ENCODE results near the gene IER3.
A peak's percentile ranks its signal among the peaks of the same experiment; 100 is the strongest.
"Not testable (repeated sequence)": the region's sequence is repeated elsewhere in the genome, so short reads cannot be mapped to it uniquely, and the experiment has no call there.

Gene IER3

DNA sequence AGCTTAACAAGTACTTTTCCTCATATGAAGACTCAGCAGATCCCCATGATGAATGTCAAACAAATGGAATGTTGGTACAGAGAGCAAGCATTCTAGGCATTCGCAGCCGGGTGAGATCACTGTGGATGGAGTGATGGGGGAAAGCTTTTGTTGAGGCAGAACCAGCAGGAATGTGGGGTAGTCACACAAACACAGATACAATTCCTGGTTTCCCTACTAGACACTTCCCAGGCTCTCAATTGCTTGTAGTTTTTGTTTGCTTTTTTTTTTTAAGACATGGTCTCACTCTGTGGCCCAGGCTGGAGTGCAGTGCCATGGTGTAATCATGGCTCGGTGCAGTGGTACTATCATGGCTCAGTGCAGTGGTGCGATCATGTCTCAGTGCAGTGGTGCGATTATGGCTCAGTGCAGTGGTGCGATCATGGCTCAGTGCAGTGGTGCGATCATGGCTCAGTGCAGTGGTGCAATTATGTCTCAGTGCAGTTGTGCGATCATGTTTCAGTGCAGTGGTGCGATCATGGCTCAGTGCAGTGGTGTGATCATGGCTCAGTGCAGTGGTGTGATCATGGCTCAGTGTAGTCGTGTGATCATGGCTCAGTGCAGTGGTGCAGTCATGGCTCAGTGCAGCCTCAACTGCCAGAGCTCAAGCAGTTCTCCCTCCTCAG, 15.4 kb upstream of the IER3 start:
- H3K27ac ChIP-seq, result no peak overlapping the region
- TF ChIP-seq, protein P1, sequence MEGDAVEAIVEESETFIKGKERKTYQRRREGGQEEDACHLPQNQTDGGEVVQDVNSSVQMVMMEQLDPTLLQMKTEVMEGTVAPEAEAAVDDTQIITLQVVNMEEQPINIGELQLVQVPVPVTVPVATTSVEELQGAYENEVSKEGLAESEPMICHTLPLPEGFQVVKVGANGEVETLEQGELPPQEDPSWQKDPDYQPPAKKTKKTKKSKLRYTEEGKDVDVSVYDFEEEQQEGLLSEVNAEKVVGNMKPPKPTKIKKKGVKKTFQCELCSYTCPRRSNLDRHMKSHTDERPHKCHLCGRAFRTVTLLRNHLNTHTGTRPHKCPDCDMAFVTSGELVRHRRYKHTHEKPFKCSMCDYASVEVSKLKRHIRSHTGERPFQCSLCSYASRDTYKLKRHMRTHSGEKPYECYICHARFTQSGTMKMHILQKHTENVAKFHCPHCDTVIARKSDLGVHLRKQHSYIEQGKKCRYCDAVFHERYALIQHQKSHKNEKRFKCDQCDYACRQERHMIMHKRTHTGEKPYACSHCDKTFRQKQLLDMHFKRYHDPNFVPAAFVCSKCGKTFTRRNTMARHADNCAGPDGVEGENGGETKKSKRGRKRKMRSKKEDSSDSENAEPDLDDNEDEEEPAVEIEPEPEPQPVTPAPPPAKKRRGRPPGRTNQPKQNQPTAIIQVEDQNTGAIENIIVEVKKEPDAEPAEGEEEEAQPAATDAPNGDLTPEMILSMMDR (conservative IDR thresholded peaks at IDR 0.05), result no peak

DNA sequence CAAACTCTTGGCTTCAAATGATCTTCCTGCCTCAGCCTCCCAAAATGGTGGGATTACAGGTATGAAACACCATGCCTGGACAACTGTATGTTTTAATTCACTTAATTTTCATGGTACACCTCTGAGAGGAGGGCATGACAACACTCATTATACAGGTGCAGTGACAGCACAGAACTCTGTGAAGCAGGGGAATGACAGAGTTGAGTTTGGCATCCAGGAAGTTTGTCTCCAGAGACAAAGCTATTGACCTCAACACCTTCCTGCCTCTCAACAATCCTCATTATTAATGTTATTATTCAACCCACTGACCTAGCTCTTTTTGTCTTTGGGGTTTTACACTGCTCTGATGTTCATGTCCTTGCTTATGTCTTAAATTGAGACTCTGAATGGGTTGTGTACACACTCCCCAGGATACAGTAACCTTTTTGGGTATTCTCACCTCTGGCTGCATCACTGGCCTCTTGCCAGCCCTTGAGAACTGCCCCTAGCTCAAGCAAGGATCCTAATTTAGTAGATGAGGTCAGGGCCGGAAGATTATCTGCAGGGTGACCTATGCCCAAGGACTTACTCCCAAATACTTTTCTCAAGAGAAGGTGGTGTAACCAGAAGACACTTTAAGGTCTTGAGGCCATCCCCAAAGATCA, 13.0 kb upstream of the IER3 start:
- TF ChIP-seq, protein P1 (conservative IDR thresholded peaks at IDR 0.05), result no peak
- no peak overlapping the region for H3K27ac ChIP-seq

DNA sequence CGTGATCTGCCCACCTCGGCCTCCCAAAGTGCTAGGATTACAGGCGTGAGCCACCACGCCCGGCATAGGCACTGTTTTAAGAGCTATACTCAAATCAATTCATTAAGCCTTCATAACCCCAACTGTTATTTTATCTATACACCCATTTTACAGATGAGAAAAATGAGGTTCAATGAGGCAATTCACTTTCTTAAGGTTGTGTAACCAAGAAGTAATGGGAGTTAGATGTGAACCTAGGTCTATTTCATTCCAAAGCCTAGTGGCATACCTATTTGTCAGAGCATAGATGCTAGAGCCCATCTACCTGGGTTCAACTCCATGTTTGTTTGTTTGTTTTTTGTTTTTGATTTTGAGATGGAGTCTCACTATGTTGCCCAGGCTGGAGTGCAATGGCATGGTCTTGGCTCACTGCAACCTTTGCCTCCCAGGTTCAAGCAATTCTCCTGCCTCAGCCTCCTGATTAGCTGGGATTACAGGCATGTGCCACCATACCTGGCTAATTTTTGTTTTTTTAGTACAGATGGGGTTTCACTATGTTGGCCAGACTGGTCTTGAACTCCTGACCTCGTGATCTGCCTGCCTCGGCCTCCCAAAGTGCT, 12.2 kb upstream of the IER3 start:
- not testable (repeated sequence) for H3K27ac ChIP-seq

DNA sequence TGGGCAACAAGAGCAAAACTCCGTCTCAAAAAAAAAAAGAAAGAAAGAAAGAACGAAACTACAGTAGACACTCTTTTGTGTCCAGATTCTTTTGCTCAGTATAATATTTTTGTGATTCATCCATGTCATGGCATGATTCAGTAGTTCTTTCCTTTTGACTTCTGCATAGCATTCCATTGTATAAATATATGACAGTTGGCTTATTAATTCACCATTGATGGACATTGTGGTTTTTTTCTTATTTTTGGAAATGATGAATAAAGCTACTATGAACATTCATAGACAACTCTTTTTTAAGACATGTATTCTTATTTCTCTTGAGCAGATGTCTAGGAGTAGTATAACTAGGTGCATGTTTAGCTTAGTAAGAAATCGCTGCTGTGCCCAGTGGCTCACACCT, 10.3 kb upstream of the IER3 start:
- no peak overlapping the region for H3K27ac ChIP-seq
- TF ChIP-seq, protein P1 (conservative IDR thresholded peaks at IDR 0.05), result no peak

DNA sequence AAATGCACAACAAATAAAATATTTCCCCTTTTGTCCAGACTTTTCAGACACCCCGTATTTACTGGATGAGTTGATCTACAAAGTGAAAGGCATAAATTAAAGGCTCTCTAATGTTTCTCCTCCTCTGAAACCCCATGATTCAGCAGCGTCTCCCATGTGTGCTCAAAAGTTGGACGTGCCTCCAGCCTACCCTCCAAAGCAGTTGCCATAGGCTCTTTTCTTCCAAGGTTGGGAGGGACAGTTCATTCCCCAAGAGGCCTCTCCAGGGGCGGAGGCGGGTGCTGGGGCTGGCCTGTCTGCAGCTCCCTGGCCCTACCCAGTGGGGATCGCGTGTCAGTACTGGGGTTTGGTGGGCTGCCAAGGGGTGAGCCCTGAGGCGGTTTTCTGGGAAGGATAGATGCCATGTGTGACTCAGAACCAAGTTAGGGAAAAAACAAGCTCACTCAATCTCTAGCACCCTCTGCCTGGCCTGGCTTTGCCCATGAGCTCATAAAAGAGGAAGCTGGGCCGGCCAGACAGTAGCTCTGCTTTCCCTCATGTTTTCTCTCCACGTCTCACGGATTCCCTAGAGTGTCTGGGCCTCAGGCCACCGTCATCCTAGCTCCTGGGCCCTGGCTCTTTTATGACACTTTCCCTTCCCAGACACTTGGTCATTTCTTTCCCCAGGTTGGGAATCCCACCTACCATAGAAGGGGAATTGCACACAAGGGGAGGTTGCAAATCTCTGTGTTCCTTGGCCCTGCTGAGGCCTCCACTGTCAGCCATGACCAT, 8.0 kb upstream of the IER3 start:
- TF ChIP-seq, protein P1 (conservative IDR thresholded peaks at IDR 0.05), result no peak
- H3K27ac ChIP-seq, result no peak overlapping the region

DNA sequence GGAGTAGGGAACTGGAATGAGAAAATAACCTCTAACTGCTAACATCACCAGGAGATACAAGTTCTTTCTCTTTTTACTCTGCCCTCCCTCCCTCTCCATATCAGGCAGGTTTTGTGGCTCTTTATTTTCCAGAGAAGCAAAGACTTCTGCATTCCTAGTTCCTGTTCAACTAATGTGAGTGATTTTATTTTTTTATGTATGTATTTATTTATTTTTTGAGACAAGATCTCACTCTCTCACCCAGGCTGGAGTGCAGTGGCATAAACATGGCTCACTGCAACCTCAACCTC, 6.0 kb upstream of the IER3 start:
- TF ChIP-seq, protein P1 (conservative IDR thresholded peaks at IDR 0.05), result no peak
- H3K27ac ChIP-seq, result peak overlapping the region; percentile 56

DNA sequence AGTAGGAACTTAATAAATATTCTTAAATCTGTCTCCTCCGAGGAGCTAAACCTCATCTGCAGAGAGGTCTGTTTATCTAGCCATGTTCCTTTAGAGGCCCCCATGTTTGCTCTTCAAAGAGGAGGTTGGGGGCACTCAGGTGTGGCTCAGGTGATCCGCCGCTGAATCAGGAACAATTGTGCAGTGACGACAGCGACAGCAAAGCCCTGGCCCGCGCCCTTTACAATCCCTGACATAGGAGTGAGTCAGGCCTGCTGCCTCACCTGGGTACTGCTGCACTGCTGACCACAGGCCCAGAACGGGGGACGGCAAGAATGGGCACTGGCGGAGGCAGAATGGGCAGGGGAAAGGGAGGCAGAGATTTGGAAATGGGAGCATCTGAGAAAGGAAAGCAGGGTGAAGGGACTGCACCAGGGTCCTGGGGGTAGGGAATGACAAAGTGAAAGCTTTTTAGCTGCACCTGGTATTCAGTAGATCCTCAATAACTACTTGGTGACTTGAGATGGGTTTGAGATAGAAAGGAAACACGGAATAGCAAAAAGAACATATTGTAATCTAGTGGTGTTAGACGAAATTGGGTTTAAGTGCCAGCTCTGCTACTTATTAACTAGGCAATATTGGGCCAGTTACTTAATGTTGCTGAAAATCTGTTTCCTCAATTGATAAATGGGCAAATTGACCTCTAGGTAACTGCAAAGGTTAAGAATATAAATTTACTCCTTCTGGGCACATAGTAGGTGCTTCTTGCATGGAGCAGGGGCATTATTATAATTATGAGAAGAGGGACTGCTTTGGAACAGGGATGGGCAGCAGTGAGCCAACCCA, 5.4 kb upstream of the IER3 start:
- peak overlapping the region; percentile 56 for H3K27ac ChIP-seq
- TF ChIP-seq, protein P1 (conservative IDR thresholded peaks at IDR 0.05), result no peak
